NB4 (cell line): ENCODE measurements around the gene DPT.

Source experiments
- MYC ChIP-seq: IDR thresholded peaks from 2 replicates; pipeline ENCODE4 v1.6.1; 2011; ENCODE audit warnings: low read depth, low read length
- POLR2A ChIP-seq: IDR thresholded peaks from 2 replicates; pipeline ENCODE4 v1.6.1; 2011; ENCODE audit warnings: mild to moderate bottlenecking; ENCODE audit not compliant: insufficient read length; ENCODE audit errors: extremely low read depth
- TF ChIP-seq, protein P1 (sequence below): IDR thresholded peaks from one replicate; pipeline ENCODE4 v1.5.1; 2012; ENCODE audit warnings: low read depth, low read length
- TF ChIP-seq, protein P2 (sequence below): IDR thresholded peaks from 2 replicates; pipeline ENCODE4 v1.6.1; 2011; ENCODE audit warnings: low read depth, low read length

DNA sequence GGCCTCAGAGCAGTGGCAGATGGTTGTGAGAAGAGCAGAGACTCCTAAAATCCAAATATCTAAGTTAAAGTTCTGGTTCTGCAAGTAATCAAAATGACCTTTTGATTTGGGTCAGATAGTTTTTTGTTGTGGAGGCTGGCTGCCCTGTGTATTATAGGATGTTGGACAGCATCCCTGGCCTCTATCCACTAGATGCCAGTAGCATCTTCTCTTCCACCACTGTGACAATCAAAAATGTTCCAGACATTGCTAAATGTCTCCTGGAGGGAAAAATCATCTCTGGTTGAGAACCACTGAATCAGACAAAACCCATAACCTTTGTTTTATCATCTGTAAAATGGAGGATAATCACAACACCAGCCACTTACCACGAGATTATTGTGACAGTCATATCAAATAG lies 5.9 kb upstream of the DPT start:
- TF ChIP-seq, protein P1, sequence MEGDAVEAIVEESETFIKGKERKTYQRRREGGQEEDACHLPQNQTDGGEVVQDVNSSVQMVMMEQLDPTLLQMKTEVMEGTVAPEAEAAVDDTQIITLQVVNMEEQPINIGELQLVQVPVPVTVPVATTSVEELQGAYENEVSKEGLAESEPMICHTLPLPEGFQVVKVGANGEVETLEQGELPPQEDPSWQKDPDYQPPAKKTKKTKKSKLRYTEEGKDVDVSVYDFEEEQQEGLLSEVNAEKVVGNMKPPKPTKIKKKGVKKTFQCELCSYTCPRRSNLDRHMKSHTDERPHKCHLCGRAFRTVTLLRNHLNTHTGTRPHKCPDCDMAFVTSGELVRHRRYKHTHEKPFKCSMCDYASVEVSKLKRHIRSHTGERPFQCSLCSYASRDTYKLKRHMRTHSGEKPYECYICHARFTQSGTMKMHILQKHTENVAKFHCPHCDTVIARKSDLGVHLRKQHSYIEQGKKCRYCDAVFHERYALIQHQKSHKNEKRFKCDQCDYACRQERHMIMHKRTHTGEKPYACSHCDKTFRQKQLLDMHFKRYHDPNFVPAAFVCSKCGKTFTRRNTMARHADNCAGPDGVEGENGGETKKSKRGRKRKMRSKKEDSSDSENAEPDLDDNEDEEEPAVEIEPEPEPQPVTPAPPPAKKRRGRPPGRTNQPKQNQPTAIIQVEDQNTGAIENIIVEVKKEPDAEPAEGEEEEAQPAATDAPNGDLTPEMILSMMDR: no peak
- TF ChIP-seq, protein P2, sequence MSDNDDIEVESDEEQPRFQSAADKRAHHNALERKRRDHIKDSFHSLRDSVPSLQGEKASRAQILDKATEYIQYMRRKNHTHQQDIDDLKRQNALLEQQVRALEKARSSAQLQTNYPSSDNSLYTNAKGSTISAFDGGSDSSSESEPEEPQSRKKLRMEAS: no peak
- TF ChIP-seq POLR2A: no peak
- TF ChIP-seq MYC: no peak
